Mesodermal cell (in vitro differentiated cells): Measurements from ENCODE around the gene SALL1.
A peak's percentile ranks its signal among the peaks of the same experiment; 100 is the strongest.

Source experiments
- H3K27ac ChIP-seq: 2 replicates; pipeline ENCODE4 v1.7.0; 2013; ENCODE audit warnings: mild to moderate bottlenecking, low read depth, low read length, moderate library complexity; ENCODE audit not compliant: severe bottlenecking
- H3K36me3 ChIP-seq: 2 replicates; pipeline ENCODE4 v1.7.1; 2013; ENCODE audit warnings: mild to moderate bottlenecking, low read length, moderate library complexity; ENCODE audit not compliant: control insufficient read depth, insufficient read depth
- H3K4me1 ChIP-seq: one replicate; pipeline ENCODE4 v1.7.1; 2013; ENCODE audit warnings: mild to moderate bottlenecking, low read length; ENCODE audit not compliant: insufficient read depth, control insufficient read depth, poor library complexity, severe bottlenecking
- H3K4me3 ChIP-seq: 2 replicates; pipeline ENCODE4 v1.7.0; 2013; ENCODE audit warnings: low read length, control low read depth, mild to moderate bottlenecking; ENCODE audit not compliant: insufficient read depth, poor library complexity, severe bottlenecking; ENCODE audit errors: extremely low read depth
- H3K9me3 ChIP-seq: 2 replicates; pipeline ENCODE4 v1.7.1; 2013; ENCODE audit warnings: mild to moderate bottlenecking, low read length, moderate library complexity; ENCODE audit not compliant: control insufficient read depth
- WGBS, 2 experiments: methylation state at CpG; one replicate each; pipeline ENCODE4 v1.1.5; 2013; ENCODE audit warnings: missing lambda C conversion rate in 2 of 2; ENCODE audit not compliant: insufficient coverage in 2 of 2; 5-methylcytosine and 5-hydroxymethylcytosine counted together

The SALL1 gene

GRCh38 chr16:51157698-51158097 is 6.6 kb upstream of the SALL1 start:
- Histone ChIP-seq H3K36me3 (no peaks in the 10 kb centered on the region), H3K4me1 (peaks cover 21% of the 10 kb centered on the region), H3K4me3 (no peak overlapping the region), H3K27ac (peak overlapping the region; percentile 29), H3K9me3 (no peaks in the 10 kb centered on the region)
- WGBS, 2 experiments: 75 to 86% methylated on average over 1 of the region's 2 CpGs

GRCh38 chr16:51156807-51157200 is 5.7 kb upstream of the SALL1 start:
- Histone ChIP-seq H3K4me1 (peaks cover 21% of the 10 kb centered on the region), H3K27ac (no peak overlapping the region), H3K36me3 (no peaks in the 10 kb centered on the region), H3K9me3 (no peaks in the 10 kb centered on the region), H3K4me3 (no peak overlapping the region)
- WGBS, 2 experiments: no CpG with 5 or more reads among the region's 2 CpGs

GRCh38 chr16:51155820-51156806 is 5.0 kb upstream of the SALL1 start:
- H3K36me3 ChIP-seq: no peaks in the 10 kb centered on the region
- 1 to 2% methylated on average over 40 to 48 of the region's 59 CpGs for WGBS, 2 experiments
- peaks cover 21% of the 10 kb centered on the region for H3K4me1 ChIP-seq
- peak overlapping the region; percentile 95 for H3K4me3 ChIP-seq
- H3K9me3 ChIP-seq: no peaks in the 10 kb centered on the region
- peak overlapping the region; percentile 24 for H3K27ac ChIP-seq

- WGBS, 2 experiments: 1 to 2% methylated on average over 13 to 15 of the region's 20 CpGs
- H3K4me3 ChIP-seq: peak overlapping the region; percentile 95
- no peaks in the 10 kb centered on the region for H3K9me3 ChIP-seq
- no peaks in the 10 kb centered on the region for H3K36me3 ChIP-seq
- peak overlapping the region; percentile 30 for H3K27ac ChIP-seq
- H3K4me1 ChIP-seq: peaks cover 21% of the 10 kb centered on the region
Measured at GRCh38 chr16:51155199-51155607, 4.1 kb upstream of the SALL1 start.

- H3K36me3 ChIP-seq: peaks cover 3% of the 10 kb centered on the region
- WGBS, 2 experiments: 6 to 7% methylated on average over 32 to 36 of the region's 55 CpGs
- peaks cover 21% of the 10 kb centered on the region for H3K4me1 ChIP-seq
- H3K9me3 ChIP-seq: no peaks in the 10 kb centered on the region
- H3K4me3 ChIP-seq: peak overlapping the region; percentile 95
- peak overlapping the region; percentile 93 for H3K27ac ChIP-seq
Measured at GRCh38 chr16:51154271-51155171, 3.5 kb upstream of the SALL1 start.

GRCh38 chr16:51153577-51154031 is 2.5 kb upstream of the SALL1 start:
- Histone ChIP-seq H3K36me3 (peaks cover 6% of the 10 kb centered on the region), H3K4me1 (peaks cover 21% of the 10 kb centered on the region), H3K27ac (peak overlapping the region; percentile 93), H3K9me3 (no peaks in the 10 kb centered on the region), H3K4me3 (peak overlapping the region; percentile 95)
- 0% methylated on average over 15 to 29 of the region's 32 CpGs for WGBS, 2 experiments

GRCh38 chr16:51152691-51153576 is 1.9 kb upstream of the SALL1 start:
- Histone ChIP-seq H3K36me3 (peaks cover 6% of the 10 kb centered on the region), H3K4me3 (peak overlapping the region; percentile 95), H3K27ac (peak overlapping the region; percentile 93), H3K9me3 (no peaks in the 10 kb centered on the region), H3K4me1 (peaks cover 21% of the 10 kb centered on the region)
- WGBS, 2 experiments: 0% methylated on average over 10 to 25 of the region's 60 CpGs

- H3K27ac ChIP-seq: peak overlapping the region; percentile 93
- peak overlapping the region; percentile 95 for H3K4me3 ChIP-seq
- H3K4me1 ChIP-seq: peaks cover 15% of the 10 kb centered on the region
- no peaks in the 10 kb centered on the region for H3K9me3 ChIP-seq
- peaks cover 6% of the 10 kb centered on the region for H3K36me3 ChIP-seq
- WGBS, 2 experiments: 0% methylated on average over 3 to 30 of the region's 56 CpGs
Measured at GRCh38 chr16:51151961-51152663, 1.0 kb upstream of the SALL1 start.

GRCh38 chr16:51151435-51151960 is 428 bp upstream of the SALL1 start:
- peaks cover 6% of the 10 kb centered on the region for H3K36me3 ChIP-seq
- peak overlapping the region; percentile 93 for H3K27ac ChIP-seq
- WGBS, 2 experiments: 0% methylated on average over 24 to 28 of the region's 61 CpGs
- no peaks in the 10 kb centered on the region for H3K9me3 ChIP-seq
- H3K4me1 ChIP-seq: peaks cover 14% of the 10 kb centered on the region
- peak overlapping the region; percentile 95 for H3K4me3 ChIP-seq
